AG20443 (cell line): ENCODE measurements around the gene LACRT.
A peak's percentile ranks its signal among the peaks of the same experiment; 100 is the strongest.

Experiments
- DNase-seq: peaks from one replicate; pipeline ENCODE4 v3.0.0; 2012; ENCODE audit warnings: low spot score, mixed read lengths

The LACRT gene

DNA sequence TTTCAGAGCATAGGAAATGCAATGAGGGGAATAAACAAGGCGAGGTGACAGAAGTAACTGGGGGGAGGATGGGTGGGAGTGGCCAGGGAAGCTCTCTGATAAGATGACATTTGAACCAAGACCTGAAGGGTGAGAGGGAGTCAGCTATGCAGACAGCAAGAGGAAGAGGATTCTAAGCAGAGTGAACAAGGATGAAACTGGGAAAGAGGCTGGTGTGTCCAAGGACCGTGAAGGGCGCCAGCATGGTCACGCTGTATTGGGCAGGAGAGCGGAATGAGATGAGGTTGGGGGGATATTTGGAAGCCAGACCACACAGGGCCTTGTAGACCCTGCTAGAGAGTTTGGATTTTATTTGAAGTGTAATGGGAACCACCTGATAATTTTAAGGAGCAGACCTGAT lies 35.7 kb downstream of the LACRT start:
- no peak for DNase-seq

DNA sequence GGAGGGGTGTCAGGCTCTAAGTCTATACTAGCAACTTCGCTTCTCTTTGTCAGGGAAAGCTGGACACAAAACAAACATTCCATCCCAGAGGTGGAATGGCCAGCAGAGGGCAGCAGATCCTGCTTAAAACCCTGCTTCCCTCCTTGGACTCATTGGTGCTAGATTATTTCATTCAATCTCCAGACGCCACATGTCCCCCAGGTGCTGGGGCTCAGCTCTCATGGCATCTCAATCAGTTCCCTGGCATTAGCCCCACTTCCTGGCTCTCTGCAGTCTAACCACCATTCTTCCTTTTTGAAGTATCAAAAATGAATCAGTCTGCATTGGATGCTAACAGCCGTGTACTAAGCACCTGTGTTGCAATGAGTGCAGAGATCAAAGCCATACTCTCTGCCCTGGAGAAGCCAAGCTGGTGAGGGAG lies 38.2 kb downstream of the LACRT start:
- DNase-seq: peak; percentile 79

GRCh38 chr12:54595471-54595870 lies 39.2 kb downstream of the LACRT start:
- no peak for DNase-seq

DNA sequence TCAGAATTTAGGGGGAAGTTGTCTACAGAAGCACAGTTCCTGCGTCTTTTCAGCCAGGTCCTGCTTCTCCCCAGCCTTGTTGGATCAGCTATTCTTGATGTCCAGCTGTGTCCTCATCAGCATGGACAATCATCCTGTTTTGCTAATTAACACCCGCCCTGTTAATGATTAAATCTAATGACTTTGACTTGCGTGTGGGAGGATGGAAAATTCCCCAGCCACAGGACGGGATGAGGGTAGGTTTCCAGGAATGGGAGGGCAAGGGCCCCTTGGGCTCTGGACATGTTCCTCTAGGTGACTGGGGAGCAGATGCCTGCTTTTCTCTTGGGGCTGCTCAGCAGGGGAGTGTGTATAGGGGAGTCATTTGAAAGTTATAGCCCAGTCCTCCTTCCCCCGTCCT lies 41.0 kb downstream of the LACRT start:
- no peak for DNase-seq

DNA sequence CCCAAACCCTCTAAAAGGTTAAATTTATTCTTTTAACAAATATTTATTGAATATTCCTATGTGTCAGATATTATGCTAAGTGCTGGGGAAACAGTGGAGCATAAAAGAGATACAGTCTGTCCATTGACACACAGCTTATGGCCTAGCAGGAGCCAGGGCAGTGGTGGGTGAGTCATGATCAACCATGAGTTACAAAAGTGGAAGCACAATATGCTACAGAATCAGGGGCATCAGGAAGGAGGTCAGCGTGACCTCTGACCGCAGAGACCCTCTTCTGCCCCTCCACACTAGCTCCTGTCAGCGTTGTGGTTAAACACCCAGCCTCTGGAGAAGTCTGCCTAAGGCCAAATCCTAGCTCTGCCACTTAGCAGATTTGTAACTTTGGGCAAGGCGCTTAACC lies 41.6 kb downstream of the LACRT start:
- DNase-seq: no peak

DNA sequence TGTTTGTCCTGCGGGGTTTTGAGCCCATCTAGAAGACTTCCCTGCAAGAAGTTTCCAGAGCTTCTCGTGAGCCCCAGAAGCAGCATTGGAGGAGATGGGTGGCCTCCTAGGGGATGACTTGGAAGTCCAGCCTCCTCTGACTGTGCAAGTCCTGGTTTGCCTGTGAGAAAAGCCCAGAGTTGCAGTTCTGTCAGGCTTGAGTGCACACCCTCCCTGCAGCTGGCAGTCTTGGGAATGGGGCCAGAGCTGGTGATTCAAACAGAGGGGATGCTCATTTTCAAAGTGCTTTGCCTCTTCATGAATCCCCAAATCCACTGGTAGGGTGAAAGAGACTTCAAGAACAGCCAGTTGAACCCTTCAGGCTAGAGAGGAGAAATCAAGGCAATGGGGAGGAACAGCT lies 42.4 kb downstream of the LACRT start:
- peak; percentile 37 for DNase-seq

- DNase-seq: peak; percentile 47
Observed at GRCh38 chr12:54590978-54591591, 43.6 kb downstream of the LACRT start.

DNA sequence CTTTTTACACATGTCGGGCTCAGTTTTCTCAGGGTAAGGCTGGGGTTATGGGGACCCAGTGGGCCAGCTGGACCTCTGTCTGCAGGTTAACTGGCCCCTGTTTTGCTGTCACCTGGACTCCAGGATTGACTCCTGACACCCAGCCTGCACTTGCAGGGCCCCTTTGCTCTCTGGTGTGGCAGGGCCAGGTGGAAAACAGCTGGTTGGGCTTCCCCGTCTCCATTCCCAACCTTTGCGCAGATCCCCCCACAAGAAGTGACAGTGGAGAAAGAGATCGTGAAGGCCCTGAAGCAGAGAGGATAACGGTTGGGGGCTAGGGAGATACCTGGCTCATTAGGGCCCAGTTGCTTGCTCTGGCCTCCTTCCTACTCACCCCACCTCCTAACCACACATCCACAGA lies 44.7 kb downstream of the LACRT start:
- DNase-seq: no peak

DNA sequence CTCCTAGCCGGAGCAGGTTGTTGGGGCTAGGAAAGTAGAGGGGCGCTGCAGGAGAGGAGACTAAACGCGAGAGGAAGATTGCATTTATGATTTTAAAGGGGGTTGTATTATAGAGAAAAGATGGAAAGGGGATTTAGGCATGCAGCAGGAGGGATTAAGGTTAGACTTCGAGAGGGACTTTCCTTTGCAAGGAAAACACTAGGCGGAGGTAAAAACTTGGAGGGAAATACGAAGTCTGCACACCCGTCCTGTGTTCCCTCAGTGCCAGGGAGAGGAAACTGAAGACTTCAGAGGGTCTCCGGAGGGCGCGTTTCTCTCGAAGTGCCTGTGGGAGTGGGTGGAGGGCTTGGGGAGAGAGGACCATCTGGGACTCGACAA lies 45.8 kb downstream of the LACRT start:
- DNase-seq: no peak

DNA sequence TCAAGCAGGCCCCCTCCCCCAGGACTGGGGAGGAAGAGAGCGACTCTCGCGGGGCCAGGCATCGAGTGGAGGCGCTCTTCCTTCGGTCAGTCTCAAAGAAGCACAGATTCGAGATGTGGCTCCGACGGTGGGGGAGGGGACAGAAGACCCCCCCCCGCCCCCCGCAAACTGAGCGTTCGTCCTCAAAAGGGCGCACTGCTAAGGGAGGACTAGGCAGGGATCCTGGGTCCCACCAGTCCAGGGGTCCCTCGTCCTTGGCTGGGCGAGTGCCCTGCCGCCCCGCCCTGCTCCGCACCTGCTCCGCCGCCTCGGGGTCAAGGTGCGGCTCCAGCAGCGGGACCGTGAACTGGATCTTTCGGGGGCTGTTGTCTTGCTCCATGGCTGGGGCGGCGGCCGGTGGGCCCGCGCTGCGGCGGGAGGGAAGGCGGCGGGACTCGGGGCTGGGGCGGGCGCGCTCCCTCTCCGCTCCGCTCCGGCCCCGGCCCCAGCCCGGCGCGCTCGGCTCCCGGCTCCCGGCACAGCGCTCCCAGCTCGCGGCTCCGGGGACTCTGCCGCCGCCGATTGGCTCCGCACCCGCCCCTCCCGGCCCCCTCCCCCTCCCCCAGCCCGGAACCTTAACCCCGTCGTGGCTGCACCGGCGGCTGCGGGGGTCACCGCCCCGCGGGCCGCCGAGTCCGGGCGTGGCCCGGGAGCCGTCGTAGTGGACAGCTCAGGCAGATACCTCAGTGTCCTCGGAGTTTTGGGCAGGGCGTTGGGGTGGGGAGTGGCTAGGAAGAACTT lies 46.4 kb downstream of the LACRT start, which contains the start of gene PPP1R1A:
Gene PPP1R1A, minus strand, starts transcription at position 550 of the 780 bp plus-strand sequence. Its CDS starts 171 bp downstream, at position 379.
- peak; percentile 50 for DNase-seq

GRCh38 chr12:54587315-54587873 lies 47.3 kb downstream of the LACRT start:
- DNase-seq: no peak

- no peak for DNase-seq
Observed at GRCh38 chr12:54586620-54587019, 48.1 kb downstream of the LACRT start.

DNA sequence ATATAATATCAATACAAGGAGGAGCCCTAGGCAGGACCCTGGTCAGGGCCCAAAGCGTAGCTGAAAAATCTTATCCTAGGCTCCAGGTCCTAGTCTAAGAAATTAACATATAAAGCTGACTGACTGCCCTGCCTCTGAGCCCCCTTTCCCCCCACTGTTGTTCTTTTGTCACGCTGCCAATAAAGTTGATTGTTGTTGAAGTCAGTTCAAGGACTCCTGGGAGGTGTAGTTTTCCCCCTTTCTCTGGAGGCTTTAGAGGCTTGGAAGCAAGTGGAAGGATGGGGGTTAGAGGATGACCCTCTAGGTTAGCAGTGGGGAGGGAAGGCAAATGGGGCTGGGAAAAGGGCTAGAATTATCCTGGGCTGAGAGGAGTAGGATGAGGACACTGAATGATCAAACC lies 49.5 kb downstream of the LACRT start:
- DNase-seq: no peak

DNA sequence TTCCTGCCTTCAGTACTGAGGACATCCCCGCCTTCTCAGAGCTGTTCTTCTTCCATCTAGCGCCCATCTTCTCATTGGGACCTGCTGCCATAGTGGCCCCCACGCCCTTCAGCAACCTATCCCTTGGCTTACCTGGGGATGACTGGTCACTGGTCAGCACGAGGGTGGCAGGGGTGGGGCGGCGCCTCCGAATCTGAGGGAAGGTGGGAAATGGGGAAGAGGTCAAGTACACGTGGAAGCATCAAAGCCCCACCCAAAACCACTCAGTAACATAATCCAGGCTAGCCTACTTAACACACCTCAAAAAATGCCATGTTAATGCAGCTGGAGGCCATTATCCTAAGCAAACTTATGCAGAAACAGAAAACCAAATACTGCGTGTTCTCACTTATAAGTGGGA lies 50.6 kb downstream of the LACRT start:
- no peak for DNase-seq

DNA sequence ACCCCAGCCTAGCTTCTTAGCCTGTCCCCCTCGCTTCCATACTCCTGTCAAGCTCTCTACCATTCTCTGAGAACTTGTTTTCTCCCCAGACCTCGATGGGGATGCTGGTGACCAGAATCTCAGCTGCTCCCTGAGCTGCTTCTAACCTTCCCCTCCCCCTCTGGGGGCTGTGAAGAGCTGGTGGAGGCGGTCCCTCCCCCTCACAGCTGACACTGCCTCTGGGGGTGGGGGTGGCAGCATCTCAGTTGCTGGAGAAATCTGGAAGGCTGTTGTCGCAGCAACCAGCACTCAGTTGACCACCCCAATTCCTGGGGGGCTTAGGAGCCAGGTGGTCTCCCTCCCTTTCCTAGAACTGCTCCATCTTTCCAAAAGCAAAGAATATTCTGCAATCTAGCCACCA lies 51.0 kb downstream of the LACRT start:
- no peak for DNase-seq

GRCh38 chr12:54581412-54581811 lies 53.3 kb downstream of the LACRT start:
- DNase-seq: no peak
